Mammary epithelial cell (primary cell): ENCODE data around the gene COG5.

Experiments used
- CTCF ChIP-seq, 2 donors: IDR thresholded peaks in 1 of 2; conservative IDR thresholded peaks in 1 of 2; 2 replicates each; pipeline ENCODE4 v1.5.1; 2011 to 2012; ENCODE audit warnings: inconsistent platforms in 2 of 2, low read length in 2 of 2, mild to moderate bottlenecking in 2 of 2, control low read depth in 1 of 2, low read depth in 1 of 2; ENCODE audit not compliant: insufficient read depth in 1 of 2; ENCODE audit errors: extremely low read depth in 1 of 2
- EZH2 ChIP-seq: IDR thresholded peaks from 2 replicates; pipeline ENCODE4 v1.6.1; 2012; ENCODE audit warnings: low read length, inconsistent platforms, borderline replicate concordance

GRCh38 chr7:107468824-107469223 lies 94.9 kb downstream of the COG5 start:
- TF ChIP-seq CTCF (conservative IDR thresholded peaks at IDR 0.05 in 1 of 2, IDR thresholded peaks at IDR 0.05 in 1 of 2; ENCODE audit: extremely low read depth in 1 of 2, insufficient read depth in 1 of 2, low read depth in 1 of 2, low read length in 2 of 2) (no peak), EZH2 (no peak)
